CD4-positive, alpha-beta memory T cell (primary cell): ENCODE data around the gene ELP4. TPM values are rescaled to one million over a fixed set of nuclear protein-coding genes. Genes with fewer than 3 reads are reported as not detected.
"Not testable (repeated sequence)": the region's sequence is repeated elsewhere in the genome, so short reads cannot be mapped to it uniquely, and the experiment has no call there.

ENCODE experiments used
- CTCF ChIA-PET: fragments of 350-600 bp; sonication (Branson Sonifier 250); formaldehyde crosslinking; loops from one replicate; lab custom pipeline; 2021; ENCODE audit warnings: inconsistent platforms; ENCODE audit not compliant: partially characterized antibody; lab: Charles Lee
- POLR2A ChIA-PET: fragments of 350-600 bp; sonication (Branson Sonifier 250); formaldehyde crosslinking; loops from one replicate; lab custom pipeline; 2021; ENCODE audit not compliant: partially characterized antibody; lab: Charles Lee
- DNase-seq, 5 donors: peaks; one replicate each; pipeline versions ENCODE4 v3.0.0 to v3.0.0-alpha.2; 2020 to 2022; ENCODE audit warnings: mixed read lengths in 1 of 5
- H3K27ac ChIP-seq: one replicate; pipeline ENCODE4 v1.7.0; 2013; ENCODE audit warnings: low read depth, low read length
- H3K27me3 ChIP-seq: 2 replicates; pipeline ENCODE4 v1.7.0; 2013; ENCODE audit warnings: mild to moderate bottlenecking, low read length, moderate library complexity; ENCODE audit not compliant: insufficient read depth
- H3K36me3 ChIP-seq: 2 replicates; pipeline ENCODE4 v1.7.0; 2013; ENCODE audit warnings: mild to moderate bottlenecking, low read length, moderate library complexity; ENCODE audit not compliant: insufficient read depth
- H3K4me1 ChIP-seq: 2 replicates; pipeline ENCODE4 v1.7.0; 2013; ENCODE audit warnings: mild to moderate bottlenecking, low read length, moderate library complexity; ENCODE audit not compliant: insufficient read depth
- H3K4me3 ChIP-seq, 2 donors: one replicate each; pipeline ENCODE4 v1.7.0; 2013; ENCODE audit warnings: low read length in 2 of 2, mild to moderate bottlenecking in 1 of 2
- H3K9me3 ChIP-seq, 2 donors: one replicate each; pipeline ENCODE4 v1.7.0; 2013; ENCODE audit warnings: low read length in 2 of 2, control low read depth in 1 of 2; ENCODE audit not compliant: control insufficient read depth in 1 of 2
- H3K27ac Mint-ChIP-seq, 7 donors: one replicate each; pipeline ENCODE4 v1.8.0; 2020 to 2021; ENCODE audit warnings: mixed read lengths in 7 of 7, mild to moderate bottlenecking in 6 of 7, inconsistent platforms in 3 of 7, moderate library complexity in 3 of 7
- H3K27me3 Mint-ChIP-seq, 2 donors: one replicate each; pipeline ENCODE4 v1.8.0; 2020 to 2021; ENCODE audit warnings: mixed read lengths in 2 of 2
- H3K36me3 Mint-ChIP-seq, 2 donors: one replicate each; pipeline ENCODE4 v1.8.0; 2020 to 2021; ENCODE audit warnings: mixed read lengths in 2 of 2, inconsistent platforms in 1 of 2, mild to moderate bottlenecking in 1 of 2
- H3K4me1 Mint-ChIP-seq, 4 donors: one replicate each; pipeline ENCODE4 v1.8.0; 2020 to 2021; ENCODE audit warnings: mixed read lengths in 4 of 4, mild to moderate bottlenecking in 1 of 4
- H3K4me3 Mint-ChIP-seq, 8 donors: one replicate each; pipeline ENCODE4 v1.8.0; 2020 to 2021; ENCODE audit warnings: mixed read lengths in 8 of 8, mild to moderate bottlenecking in 7 of 8, moderate library complexity in 6 of 8, inconsistent platforms in 3 of 8
- H3K9me3 Mint-ChIP-seq, 8 donors: one replicate each; pipeline ENCODE4 v1.8.0; 2020 to 2021; ENCODE audit warnings: mixed read lengths in 8 of 8, mild to moderate bottlenecking in 5 of 8, inconsistent platforms in 3 of 8, moderate library complexity in 1 of 8
- intact Hi-C: fragments of 100-400 bp; cut with micrococcal nuclease; formaldehyde crosslinking; loops from one replicate; pipeline ENCODE4 v1.15.1; 2023
- polyA plus RNA-seq, 2 donors: library from polyadenylated mRNA; unstranded; fragments of 300-500 nt; fragmentation: Illumina TruSeq; gene quantifications; one replicate each; pipeline ENCODE4 v1.2.3, GENCODE V29; 2021
- total RNA-seq, 2 experiments: library from RNA; stranded (reverse); gene quantifications; one replicate each; pipeline ENCODE4 v1.2.3, GENCODE V29; 2021

ELP4 gene
- total and polyA plus RNA-seq, 4 experiments from 2014 or later = 18.1 to 29.0 (median 19.1) TPM

GRCh38 chr11:31692466-31692865 lies 182.9 kb downstream of the ELP4 start:
- Histone ChIP-seq H3K4me1 (no peaks in the 10 kb centered on the region), H3K27me3 (no peaks in the 10 kb centered on the region), H3K36me3 (no peaks in the 10 kb centered on the region), H3K4me3 (no peak overlapping the region), H3K9me3 (no peaks in the 10 kb centered on the region), H3K27ac (no peak overlapping the region)
- Mint-ChIP-seq H3K4me3 (no peak overlapping the region), H3K27ac (no peak overlapping the region), H3K9me3 (peaks cover 0 to 10% (median 3%) of the 10 kb centered on the region in 8 donors), H3K36me3 (peaks cover 11 to 17% of the 10 kb centered on the region in 2 donors), H3K4me1 (peaks cover 0 to 4% (median 1%) of the 10 kb centered on the region in 4 donors), H3K27me3 (no peaks in the 10 kb centered on the region)
- intact Hi-C loops = no loop called here
- CTCF ChIA-PET = no interaction called here
- POLR2A ChIA-PET = no interaction called here
- DNase-seq = no peak

- H3K9me3 ChIP-seq, H3K27me3 ChIP-seq, H3K36me3 ChIP-seq, CTCF ChIA-PET, H3K27ac ChIP-seq, H3K4me3 Mint-ChIP-seq, H3K27ac Mint-ChIP-seq, H3K4me3 ChIP-seq, DNase-seq, intact Hi-C loops, H3K4me1 Mint-ChIP-seq, H3K27me3 Mint-ChIP-seq, POLR2A ChIA-PET, H3K4me1 ChIP-seq: not testable (repeated sequence)
- Mint-ChIP-seq H3K9me3 (peaks cover 0 to 10% (median 3%) of the 10 kb centered on the region in 8 donors), H3K36me3 (peaks cover 9 to 10% of the 10 kb centered on the region in 2 donors)
These were observed 187.5 kb downstream of the ELP4 start for GRCh38 chr11:31697049-31697448.

- no peaks in the 10 kb centered on the region for H3K27me3 Mint-ChIP-seq
- peaks cover 0 to 7% of the 10 kb centered on the region in 2 donors for H3K36me3 Mint-ChIP-seq
- H3K27ac ChIP-seq = no peak overlapping the region
- no peak overlapping the region for H3K27ac Mint-ChIP-seq
- peaks cover 0 to 3% (median 0%) of the 10 kb centered on the region in 8 donors for H3K9me3 Mint-ChIP-seq
- H3K9me3 ChIP-seq = no peaks in the 10 kb centered on the region
- no peak overlapping the region for H3K4me3 ChIP-seq
- no peaks in the 10 kb centered on the region for H3K27me3 ChIP-seq
- no peaks in the 10 kb centered on the region for H3K4me1 ChIP-seq
- no peaks in the 10 kb centered on the region for H3K36me3 ChIP-seq
- ChIA-PET CTCF (no interaction called here), POLR2A (no interaction called here)
- H3K4me3 Mint-ChIP-seq = no peak overlapping the region
- H3K4me1 Mint-ChIP-seq = peaks cover 0 to 4% (median 0%) of the 10 kb centered on the region in 4 donors
- intact Hi-C loops = no loop called here
- DNase-seq = no peak
These were observed 189.5 kb downstream of the ELP4 start for GRCh38 chr11:31699066-31699465.

GRCh38 chr11:31702966-31703365 lies 193.4 kb downstream of the ELP4 start:
- peaks cover 0 to 3% (median 0%) of the 10 kb centered on the region in 8 donors for H3K9me3 Mint-ChIP-seq
- no peaks in the 10 kb centered on the region for H3K27me3 Mint-ChIP-seq
- DNase-seq = no peak
- Histone ChIP-seq H3K27ac (no peak overlapping the region), H3K27me3 (no peaks in the 10 kb centered on the region), H3K4me3 (no peak overlapping the region), H3K36me3 (no peaks in the 10 kb centered on the region), H3K4me1 (no peaks in the 10 kb centered on the region), H3K9me3 (no peaks in the 10 kb centered on the region)
- intact Hi-C loops = no loop called here
- CTCF ChIA-PET = no interaction called here
- POLR2A ChIA-PET = no interaction called here
- H3K36me3 Mint-ChIP-seq = peaks cover 5 to 10% of the 10 kb centered on the region in 2 donors
- H3K27ac Mint-ChIP-seq = no peak overlapping the region
- H3K4me3 Mint-ChIP-seq = no peak overlapping the region
- no peaks in the 10 kb centered on the region for H3K4me1 Mint-ChIP-seq

GRCh38 chr11:31706357-31706756 lies 196.8 kb downstream of the ELP4 start:
- POLR2A ChIA-PET = no interaction called here
- Histone ChIP-seq H3K9me3 (no peaks in the 10 kb centered on the region), H3K27ac (no peak overlapping the region), H3K4me3 (no peak overlapping the region), H3K27me3 (no peaks in the 10 kb centered on the region), H3K4me1 (no peaks in the 10 kb centered on the region), H3K36me3 (no peaks in the 10 kb centered on the region)
- no peak overlapping the region for H3K27ac Mint-ChIP-seq
- peaks cover 0 to 3% (median 0%) of the 10 kb centered on the region in 8 donors for H3K9me3 Mint-ChIP-seq
- CTCF ChIA-PET = no interaction called here
- intact Hi-C loops = no loop called here
- DNase-seq = no peak
- no peaks in the 10 kb centered on the region for H3K27me3 Mint-ChIP-seq
- H3K36me3 Mint-ChIP-seq = peaks cover 6 to 18% of the 10 kb centered on the region in 2 donors
- no peaks in the 10 kb centered on the region for H3K4me1 Mint-ChIP-seq
- no peak overlapping the region for H3K4me3 Mint-ChIP-seq

GRCh38 chr11:31711137-31711536 lies 201.6 kb downstream of the ELP4 start:
- Mint-ChIP-seq H3K27ac (no peak overlapping the region), H3K27me3 (no peaks in the 10 kb centered on the region), H3K9me3 (no peaks in the 10 kb centered on the region), H3K36me3 (peaks cover 7 to 22% of the 10 kb centered on the region in 2 donors), H3K4me3 (no peak overlapping the region), H3K4me1 (no peaks in the 10 kb centered on the region)
- Histone ChIP-seq H3K9me3 (no peaks in the 10 kb centered on the region), H3K4me1 (no peaks in the 10 kb centered on the region), H3K4me3 (no peak overlapping the region), H3K27ac (no peak overlapping the region), H3K27me3 (no peaks in the 10 kb centered on the region), H3K36me3 (no peaks in the 10 kb centered on the region)
- POLR2A ChIA-PET = no interaction called here
- intact Hi-C loops = no loop called here
- no peak for DNase-seq
- CTCF ChIA-PET = no interaction called here

GRCh38 chr11:31712851-31713250 lies 203.3 kb downstream of the ELP4 start:
- ChIA-PET CTCF (no interaction called here), POLR2A (no interaction called here)
- H3K4me3 Mint-ChIP-seq = no peak overlapping the region
- intact Hi-C loops = no loop called here
- no peak overlapping the region for H3K27ac Mint-ChIP-seq
- H3K27me3 ChIP-seq = no peaks in the 10 kb centered on the region
- H3K4me1 Mint-ChIP-seq = no peaks in the 10 kb centered on the region
- no peaks in the 10 kb centered on the region for H3K9me3 Mint-ChIP-seq
- no peaks in the 10 kb centered on the region for H3K36me3 ChIP-seq
- H3K4me1 ChIP-seq = no peaks in the 10 kb centered on the region
- no peaks in the 10 kb centered on the region for H3K9me3 ChIP-seq
- no peaks in the 10 kb centered on the region for H3K27me3 Mint-ChIP-seq
- H3K36me3 Mint-ChIP-seq = peaks cover 7 to 19% of the 10 kb centered on the region in 2 donors
- H3K27ac ChIP-seq = no peak overlapping the region
- DNase-seq = no peak
- no peak overlapping the region for H3K4me3 ChIP-seq

GRCh38 chr11:31714840-31715239 lies 205.3 kb downstream of the ELP4 start:
- H3K4me3 ChIP-seq = no peak overlapping the region
- H3K4me3 Mint-ChIP-seq = no peak overlapping the region
- intact Hi-C loops = no loop called here
- no peaks in the 10 kb centered on the region for H3K27me3 ChIP-seq
- H3K27me3 Mint-ChIP-seq = no peaks in the 10 kb centered on the region
- H3K36me3 Mint-ChIP-seq = peaks cover 4 to 14% of the 10 kb centered on the region in 2 donors
- no peaks in the 10 kb centered on the region for H3K4me1 Mint-ChIP-seq
- CTCF ChIA-PET = no interaction called here
- H3K27ac Mint-ChIP-seq = no peak overlapping the region
- no peaks in the 10 kb centered on the region for H3K4me1 ChIP-seq
- POLR2A ChIA-PET = no interaction called here
- no peak overlapping the region for H3K27ac ChIP-seq
- no peaks in the 10 kb centered on the region for H3K36me3 ChIP-seq
- H3K9me3 ChIP-seq = no peaks in the 10 kb centered on the region
- no peak for DNase-seq
- H3K9me3 Mint-ChIP-seq = no peaks in the 10 kb centered on the region
